LoVo (cell line): ENCODE measurements around the gene TANC2.

Source experiments
- DNase-seq: peaks from one replicate; pipeline ENCODE4 v3.0.0-alpha.2; 2016; ENCODE audit warnings: low spot score

Gene TANC2

DNA sequence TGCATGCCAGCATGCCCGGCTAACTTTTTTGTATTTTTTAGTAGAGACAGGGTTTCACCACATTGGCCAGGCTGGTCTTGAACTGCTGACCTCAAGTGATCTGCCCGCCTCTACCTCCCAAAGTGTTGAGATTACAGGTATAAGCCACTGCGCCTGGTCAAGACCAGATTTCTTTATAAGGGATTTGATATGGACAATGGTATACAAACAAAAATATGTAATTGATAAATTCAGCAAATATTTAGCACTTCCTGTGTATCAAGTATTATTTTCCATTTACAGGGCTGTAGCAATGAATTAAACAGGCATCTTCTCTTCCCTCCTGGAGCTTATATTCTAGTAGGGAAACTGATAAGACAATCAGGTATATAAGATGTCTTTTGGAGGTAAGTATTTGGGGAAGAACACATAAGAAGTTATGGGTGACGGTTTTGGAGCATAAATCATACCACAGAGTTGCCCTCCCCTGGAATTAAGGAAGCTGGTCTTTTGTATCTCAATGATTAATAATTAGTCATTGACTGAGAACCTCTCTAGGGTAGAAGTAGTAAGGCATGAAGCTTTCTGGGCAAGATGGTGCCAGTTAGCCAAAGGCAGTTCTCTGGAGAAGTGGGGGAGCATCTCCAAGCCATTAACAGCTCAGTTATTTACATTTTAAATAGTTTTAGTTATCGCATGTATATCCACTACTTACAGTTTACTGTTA is 35.8 kb downstream of the TANC2 start:
- no peak for DNase-seq

DNA sequence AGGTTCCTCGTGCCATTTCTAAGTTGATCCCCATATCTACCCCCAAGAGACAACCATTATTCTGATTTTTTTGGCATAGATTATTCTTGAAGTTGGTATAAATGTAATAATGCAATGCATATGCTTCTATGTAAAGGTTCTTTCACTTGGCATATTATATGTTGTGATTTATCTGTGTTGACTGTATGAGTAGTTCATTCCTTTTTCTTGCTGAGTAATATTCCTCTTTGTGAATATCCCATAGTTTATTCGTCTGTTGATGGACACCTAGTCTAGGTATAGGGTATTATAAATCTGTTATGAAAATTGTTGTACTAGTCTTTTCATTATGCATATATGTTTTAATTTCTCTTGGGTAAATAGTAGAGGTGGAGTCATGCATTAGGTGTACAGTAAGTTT is 36.6 kb downstream of the TANC2 start:
- DNase-seq, result no peak

DNA sequence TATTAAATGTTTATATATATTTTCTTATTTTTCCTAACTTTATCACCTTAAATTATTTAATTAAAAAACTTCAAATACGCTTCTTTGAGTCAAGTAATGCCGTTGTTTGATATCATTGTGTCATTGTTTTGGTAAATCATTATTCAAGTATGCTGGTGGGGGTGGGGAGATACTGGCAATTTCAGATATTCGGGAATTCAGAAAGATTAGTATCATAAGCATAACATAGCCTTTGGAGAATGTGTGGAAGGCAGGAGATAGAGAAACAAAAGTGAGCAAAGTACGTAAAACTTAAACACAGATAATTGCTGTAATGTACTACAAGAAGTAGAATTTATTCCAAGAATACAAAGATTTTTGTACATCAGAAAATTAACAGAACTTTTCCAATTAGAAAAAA is 49.8 kb downstream of the TANC2 start:
- no peak for DNase-seq
